Gastrocnemius medialis (tissue), 4 donors: Measurements from ENCODE around the gene SIRT7. TPM values are rescaled to one million over a fixed set of nuclear protein-coding genes. Genes with fewer than 3 reads are reported as not detected.

ENCODE experiments used
- ATAC-seq, 2 donors: fragments of 150-250 bp; one replicate each; pipeline ENCODE4 v1.9.1; 2016
- DNase-seq, 2 donors: peaks; one replicate each; pipeline ENCODE4 v3.0.0-alpha.2; 2019
- H3K27ac ChIP-seq, 4 donors: fragments of 200-600 bp; sonication (generic); 1 replicate in 1 of 4; 2 replicates in 3 of 4; pipeline ENCODE4 v1.5.1; 2016 to 2018; ENCODE audit warnings: mild to moderate bottlenecking in 2 of 4, moderate library complexity in 1 of 4
- H3K27me3 ChIP-seq, 3 donors: fragments of 200-600 bp; sonication (generic) in 2 of 3; 1 replicate in 1 of 3; 2 replicates in 2 of 3; pipeline versions ENCODE4 v1.5.1 to v1.6.0; 2016 to 2019; ENCODE audit warnings: mild to moderate bottlenecking in 1 of 3, moderate library complexity in 1 of 3
- H3K36me3 ChIP-seq, 2 donors: fragments of 200-600 bp; sonication (generic) in 1 of 2; one replicate each; pipeline ENCODE4 v1.5.1; 2017 to 2018
- H3K4me1 ChIP-seq, 2 donors: fragments of 200-600 bp; sonication (generic) in 1 of 2; one replicate each; pipeline ENCODE4 v1.5.1; 2016 to 2017; ENCODE audit warnings: mild to moderate bottlenecking in 2 of 2
- H3K4me3 ChIP-seq, 4 donors: fragments of 200-600 bp; sonication (generic) in 3 of 4; 1 replicate in 1 of 4; 2 replicates in 3 of 4; pipeline ENCODE4 v1.5.1; 2016 to 2019; ENCODE audit warnings: mild to moderate bottlenecking in 2 of 4
- H3K9me3 ChIP-seq, 3 donors: fragments of 200-600 bp; sonication (generic) in 2 of 3; 1 replicate in 1 of 3; 2 replicates in 2 of 3; pipeline ENCODE4 v1.5.1; 2016 to 2019
- CTCF ChIP-seq, 5 experiments: fragments of 450-650 bp in 3 of 5; fragments of 200-600 bp in 2 of 5; sonication (generic) in 2 of 5; IDR thresholded peaks in 4 of 5; conservative IDR thresholded peaks in 1 of 5; 1 replicate in 4 of 5; 2 replicates in 1 of 5; pipeline ENCODE4 v1.5.1; 2016 to 2019; ENCODE audit warnings: antibody characterized with exemption in 5 of 5, mild to moderate bottlenecking in 3 of 5, moderate library complexity in 3 of 5
- POLR2A ChIP-seq, 2 donors: fragments of 450-650 bp; IDR thresholded peaks; one replicate each; pipeline ENCODE4 v1.6.1; 2017; ENCODE audit warnings: antibody characterized with exemption in 2 of 2, mild to moderate bottlenecking in 2 of 2, moderate library complexity in 2 of 2
- in situ Hi-C, 4 donors: fragments of 200-750 bp; cut with MboI; loops; one replicate each; pipeline versions ENCODE4 v1.15.0 to v1.8.0; 2017; ENCODE audit warnings: low sequenced_read_pairs in 4 of 4
- intact Hi-C: fragments of 100-400 bp; cut with DNase I; formaldehyde crosslinking; loops from one replicate; pipeline ENCODE4 v1.15.1; 2023; ENCODE audit warnings: low total_unique reads
- total RNA-seq, 4 donors: library from RNA; depleted of rRNA; stranded (reverse); fragments of >200 nt; gene quantifications; one replicate each; pipeline versions ENCODE4 v1.1.0 to v1.2.3, GENCODE V29; 2016

SIRT7 gene
- total RNA-seq, 4 donors from 2014 or later, result 7.2 to 11.4 (median 8.3) TPM

DNA sequence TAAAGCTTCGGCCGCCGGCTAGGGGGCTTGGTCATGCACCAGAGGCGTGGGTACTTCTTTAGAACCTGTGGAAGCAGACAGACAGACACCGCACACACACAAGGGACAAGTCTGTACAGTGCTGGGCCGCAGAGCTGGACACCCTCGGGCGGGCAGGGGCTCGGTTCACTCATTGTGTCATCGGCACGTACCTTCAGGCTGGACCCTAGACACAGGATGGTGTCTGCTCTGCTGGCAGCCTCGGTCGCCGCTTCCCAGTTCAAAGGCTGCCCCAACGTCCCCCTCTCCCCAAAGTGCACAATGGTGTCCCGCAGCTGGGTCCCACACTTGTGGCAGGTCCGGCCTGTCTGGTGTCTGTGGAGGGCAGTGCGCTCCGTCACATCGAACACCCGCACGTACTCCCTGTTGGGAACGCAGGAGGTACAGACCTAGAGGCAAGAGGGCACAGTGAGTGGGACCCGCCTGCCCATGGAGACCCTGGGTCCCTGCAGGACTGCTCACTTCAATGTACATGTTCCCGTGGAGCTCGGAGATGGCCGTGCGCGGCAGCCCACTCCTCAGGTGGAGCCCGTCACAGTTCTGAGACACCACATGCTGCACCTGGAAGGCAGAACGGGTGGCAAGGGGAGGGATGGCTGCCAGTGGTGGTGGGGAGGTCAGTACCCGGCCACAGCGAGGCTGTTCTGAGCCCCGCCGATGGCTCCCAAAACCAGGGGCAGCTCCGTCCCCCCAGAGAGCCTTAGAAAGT is 3.7 kb downstream of the SIRT7 start:
- Histone ChIP-seq H3K27me3 (no peaks in the 10 kb centered on the region), H3K36me3 (peaks cover 0 to 38% of the 10 kb centered on the region in 2 donors), H3K27ac (no peak overlapping the region), H3K4me1 (peaks cover 31 to 37% of the 10 kb centered on the region in 2 donors), H3K4me3 (no peak overlapping the region), H3K9me3 (no peaks in the 10 kb centered on the region)
- ATAC-seq, result no peak
- no peak for DNase-seq
- no peak for TF ChIP-seq CTCF (IDR thresholded peaks at IDR 0.05 in 4 of 5, conservative IDR thresholded peaks at IDR 0.05 in 1 of 5)
- no peak for TF ChIP-seq POLR2A (IDR thresholded peaks at IDR 0.05)
- intact Hi-C loops, result loop anchor here (5.0 kb wide), 1 partner anchor 82 kb away; the partner anchor contains the start of gene MCRIP1
- in situ Hi-C loops, result no loop called here

GRCh38 chr17:81913394-81914102 is 4.4 kb downstream of the SIRT7 start:
- Histone ChIP-seq H3K27ac (no peak overlapping the region), H3K4me1 (peaks cover 25 to 30% of the 10 kb centered on the region in 2 donors), H3K9me3 (no peaks in the 10 kb centered on the region), H3K27me3 (no peaks in the 10 kb centered on the region), H3K36me3 (peaks cover 0 to 34% of the 10 kb centered on the region in 2 donors), H3K4me3 (no peak overlapping the region)
- no peak for TF ChIP-seq POLR2A (IDR thresholded peaks at IDR 0.05)
- no peak for TF ChIP-seq CTCF (IDR thresholded peaks at IDR 0.05 in 4 of 5, conservative IDR thresholded peaks at IDR 0.05 in 1 of 5)
- intact Hi-C loops, result loop anchor here (5.0 kb wide), 1 partner anchor 81 kb away; the partner anchor contains the start of gene MCRIP1
- in situ Hi-C loops, result no loop called here
- ATAC-seq (no peak), DNase-seq (no peak)

DNA sequence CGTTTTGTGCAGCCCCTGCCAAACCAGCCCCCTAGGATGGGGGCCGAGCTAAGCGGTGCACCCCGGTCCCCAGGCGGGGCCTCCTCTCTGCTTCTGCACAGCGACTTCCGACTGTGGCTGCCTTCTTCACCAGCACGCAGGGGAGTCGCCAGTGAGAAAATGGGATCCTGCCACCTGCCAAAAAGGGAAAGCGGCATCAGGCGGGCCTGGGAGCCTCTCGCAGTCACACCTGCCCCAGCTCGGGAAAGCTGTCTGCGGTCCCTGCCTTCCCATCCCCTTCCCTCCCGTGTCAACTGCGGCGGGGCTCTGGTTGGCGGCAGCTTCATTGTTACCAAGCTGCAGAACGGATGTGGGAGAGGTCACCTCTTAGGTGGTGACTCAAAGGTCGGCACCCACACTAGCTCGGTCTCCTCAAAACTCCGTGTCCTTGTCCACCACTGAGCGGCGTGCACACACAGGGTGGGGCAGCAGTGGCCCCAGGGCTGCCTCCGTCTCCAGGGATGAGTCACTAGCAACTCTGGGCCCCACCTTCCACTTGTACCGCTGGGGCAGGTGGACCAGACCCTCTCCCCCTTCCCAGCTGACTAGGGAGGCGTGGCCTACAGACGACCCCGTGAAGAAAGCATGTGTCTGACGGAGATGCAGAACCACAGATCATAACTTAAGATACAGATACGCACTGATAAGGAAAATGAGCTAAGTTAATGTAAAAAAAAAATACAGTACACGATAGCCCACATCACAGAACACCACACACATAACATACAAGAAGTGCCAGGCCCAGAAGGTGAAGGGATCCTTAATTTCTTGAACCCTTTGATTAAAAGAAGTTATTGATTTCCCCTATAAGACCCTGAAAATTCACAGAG is 5.3 kb downstream of the SIRT7 start:
- Histone ChIP-seq H3K4me1 (peaks cover 21 to 26% of the 10 kb centered on the region in 2 donors), H3K9me3 (no peaks in the 10 kb centered on the region), H3K27me3 (no peaks in the 10 kb centered on the region), H3K27ac (peak overlapping the region in 2 of 4 donors; percentile 74 to 81), H3K36me3 (peaks cover 0 to 34% of the 10 kb centered on the region in 2 donors), H3K4me3 (no peak overlapping the region)
- DNase-seq, result no peak
- intact Hi-C loops, result loop anchor here (5.0 kb wide), 1 partner anchor 80 kb away; the partner anchor contains the start of gene MCRIP1
- no peak for ATAC-seq
- TF ChIP-seq CTCF (IDR thresholded peaks at IDR 0.05 in 4 of 5, conservative IDR thresholded peaks at IDR 0.05 in 1 of 5) (no peak), POLR2A (IDR thresholded peaks at IDR 0.05) (no peak)
- in situ Hi-C loops, result no loop called here

GRCh38 chr17:81911969-81912368 is 6.0 kb downstream of the SIRT7 start:
- TF ChIP-seq POLR2A (IDR thresholded peaks at IDR 0.05), result no peak
- Histone ChIP-seq H3K27me3 (no peaks in the 10 kb centered on the region), H3K36me3 (peaks cover 0 to 34% of the 10 kb centered on the region in 2 donors), H3K4me1 (peaks cover 23 to 27% of the 10 kb centered on the region in 2 donors), H3K4me3 (peak overlapping the region; percentile 12 to 44 (median 32)), H3K9me3 (no peaks in the 10 kb centered on the region), H3K27ac (peak overlapping the region; percentile 72 to 81 (median 77))
- in situ Hi-C loops (no loop called here), intact Hi-C loops (loop anchor here (1.0 to 5.0 kb wide), 3 partner anchors 21 to 80 kb away; partner anchors contain the start of genes ALYREF, ANAPC11, MCRIP1 and P4HB)
- no peak for ATAC-seq
- DNase-seq, result no peak
